HCT116 (cell line): ENCODE results near the gene PTTG1IP. TPM values are rescaled to one million over a fixed set of nuclear protein-coding genes. Genes with fewer than 3 reads are reported as not detected.

ENCODE experiments used
- ATAC-seq: fragments of 200-7000 bp; cut with Tn5 transposase; 2 replicates; pipeline ENCODE4 v1.9.1; 2020; ENCODE audit warnings: mild to moderate bottlenecking, moderate library complexity
- BruUV-seq: library from RNA; stranded (reverse); fragments of 400-500 nt; replicated peaks from 2 replicates; lab custom pipeline; 2021; lab: Mats Ljungman, UMichigan
- CTCF ChIA-PET: fragments of 300-600 bp; sonication (Branson Sonifier 250); formaldehyde crosslinking; loops from one replicate; lab custom pipeline; 2021; ENCODE audit warnings: antibody characterized with exemption; lab: Charles Lee
- POLR2A ChIA-PET: fragments of 300-600, 350-600 bp; sonication (Branson Sonifier 250); formaldehyde crosslinking; loops from one replicate; lab custom pipeline; 2021; ENCODE audit warnings: antibody characterized with exemption; lab: Charles Lee
- RAD21 ChIA-PET, 2 experiments: fragments of 300-600 bp; sonication (Branson Sonifier 250); formaldehyde crosslinking; loops; one replicate each; lab custom pipeline; 2023; ENCODE audit warnings: low total read pairs in 2 of 2; ENCODE audit not compliant: uncharacterized antibody in 2 of 2, unreplicated experiment in 2 of 2, low non-redundant PET in 1 of 2; lab: Charles Lee
- DNase-seq: peaks from one replicate; pipeline ENCODE4 v3.0.0-alpha.2; 2010; ENCODE audit warnings: low read depth, low spot score
- H2AFZ ChIP-seq: fragments of 200-600 bp; shearing (Covaris generic), sonication (generic); 2 replicates; pipeline ENCODE4 v1.6.1; 2017; ENCODE audit warnings: low read depth, mixed run types, mixed read lengths, antibody characterized with exemption, low read length; ENCODE audit not compliant: poor library complexity, severe bottlenecking
- H3K27ac ChIP-seq: 2 replicates; pipeline ENCODE4 v1.5.1; 2012; ENCODE audit warnings: low read depth, low read length
- H3K27me3 ChIP-seq: fragments of 200-600 bp; sonication (generic); 2 replicates; pipeline ENCODE4 v1.6.1; 2016; ENCODE audit warnings: mixed run types, low read length, mixed read lengths; ENCODE audit not compliant: insufficient read depth
- H3K36me3 ChIP-seq, 2 experiments: fragments of 200-500 bp in 1 of 2; fragments of 200-600 bp in 1 of 2; sonication (Bioruptor generic) in 1 of 2; sonication (generic) in 1 of 2; 2 replicates each; pipeline versions ENCODE4 v1.5.1 to v1.6.1; 2014 to 2016; ENCODE audit warnings: low read length in 2 of 2, inconsistent platforms in 1 of 2, mixed read lengths in 1 of 2, mixed run types in 1 of 2; ENCODE audit not compliant: insufficient read depth in 2 of 2, control insufficient read depth in 1 of 2
- H3K4me1 ChIP-seq, 2 experiments: fragments of 200-600 bp in 1 of 2; sonication (generic) in 1 of 2; 2 replicates each; pipeline versions ENCODE4 v1.5.1 to v1.6.1; 2012 to 2017; ENCODE audit warnings: low read length in 2 of 2, inconsistent platforms in 1 of 2, mild to moderate bottlenecking in 1 of 2, mixed read lengths in 1 of 2, mixed run types in 1 of 2, moderate library complexity in 1 of 2; ENCODE audit not compliant: insufficient read depth in 2 of 2, control insufficient read depth in 1 of 2
- H3K4me2 ChIP-seq: fragments of 200-600 bp; sonication (generic); 2 replicates; pipeline ENCODE4 v1.6.1; 2017; ENCODE audit warnings: mixed run types, low read length, mixed read lengths
- H3K4me3 ChIP-seq, 2 experiments: fragments of 200-600 bp in 1 of 2; sonication (generic) in 1 of 2; replicated peaks in 1 of 2; 2 replicates each; pipeline ENCODE4 v1.5.1; 2011 to 2016; ENCODE audit warnings: low read length in 2 of 2, control low read depth in 1 of 2, low read depth in 1 of 2, mild to moderate bottlenecking in 1 of 2, mixed read lengths in 1 of 2, mixed run types in 1 of 2
- H3K79me2 ChIP-seq: fragments of 200-600 bp; sonication (generic); 2 replicates; pipeline ENCODE4 v1.6.1; 2017; ENCODE audit warnings: mild to moderate bottlenecking, mixed run types, low read length, moderate library complexity, mixed read lengths; ENCODE audit not compliant: insufficient read depth
- H3K9ac ChIP-seq: fragments of 200-600 bp; sonication (generic); 2 replicates; pipeline ENCODE4 v1.6.1; 2016; ENCODE audit warnings: low read length, mixed read lengths
- H3K9me2 ChIP-seq: fragments of 200-600 bp; sonication (generic), shearing (Covaris generic); 2 replicates; pipeline ENCODE4 v1.6.1; 2017; ENCODE audit warnings: mixed run types, mild to moderate bottlenecking, moderate library complexity; ENCODE audit not compliant: insufficient read depth
- H3K9me3 ChIP-seq, 2 experiments: fragments of 200-500 bp in 1 of 2; fragments of 200-600 bp in 1 of 2; sonication (Bioruptor generic) in 1 of 2; sonication (generic) in 1 of 2; 2 replicates each; pipeline ENCODE4 v1.6.1; 2014 to 2017; ENCODE audit warnings: low read length in 2 of 2, mixed read lengths in 2 of 2, inconsistent platforms in 1 of 2, low read depth in 1 of 2, mild to moderate bottlenecking in 1 of 2, mixed run types in 1 of 2, moderate library complexity in 1 of 2; ENCODE audit not compliant: control insufficient read depth in 1 of 2, insufficient read depth in 1 of 2
- H4K20me1 ChIP-seq: fragments of 200-600 bp; sonication (generic), shearing (Covaris generic); 2 replicates; pipeline ENCODE4 v1.6.1; 2017; ENCODE audit warnings: mixed run types, mild to moderate bottlenecking, moderate library complexity; ENCODE audit not compliant: insufficient read depth
- CBX3 ChIP-seq: IDR thresholded peaks from 2 replicates; pipeline ENCODE4 v1.6.1; 2012; ENCODE audit warnings: low read depth
- ELF1 ChIP-seq: IDR thresholded peaks from 2 replicates; pipeline ENCODE4 v1.6.1; 2012; ENCODE audit warnings: low read depth, borderline replicate concordance
- EZH2 ChIP-seq: fragments of 200-600 bp; sonication (generic); IDR thresholded peaks from 2 replicates; pipeline ENCODE4 v1.6.1; 2017; ENCODE audit warnings: antibody characterized with exemption, mixed run types
- EZH2phosphoT487 ChIP-seq: fragments of 200-600 bp; IDR thresholded peaks from 2 replicates; pipeline ENCODE4 v1.6.1; 2018; ENCODE audit warnings: antibody characterized with exemption, borderline replicate concordance
- JUND ChIP-seq: IDR thresholded peaks from 2 replicates; pipeline ENCODE4 v1.6.1; 2012
- POLR2A ChIP-seq: IDR thresholded peaks from 2 replicates; pipeline ENCODE4 v1.7.0; 2011; ENCODE audit warnings: borderline replicate concordance; ENCODE audit not compliant: insufficient read depth, insufficient read length; ENCODE audit errors: extremely low read depth
- SP1 ChIP-seq: IDR thresholded peaks from 2 replicates; pipeline ENCODE4 v1.6.1; 2012; ENCODE audit warnings: low read depth
- YY1 ChIP-seq: IDR thresholded peaks from 2 replicates; pipeline ENCODE4 v1.6.1; 2011; ENCODE audit warnings: low read length, low read depth, moderate library complexity, mild to moderate bottlenecking; ENCODE audit not compliant: insufficient replicate concordance; ENCODE audit errors: extremely low read depth
- intact Hi-C: fragments of 100-400 bp; cut with micrococcal nuclease; formaldehyde crosslinking; loops from 2 replicates; pipeline ENCODE4 v1.10.0; 2022
- total RNA-seq: library from RNA; stranded (reverse); gene quantifications from one replicate; pipeline ENCODE4 v1.2.1, GENCODE V29; 2021; ENCODE audit not compliant: unreplicated experiment
- TF ChIP-seq, protein P1 (sequence below), 3 experiments: fragments of 200-600 bp in 1 of 3; sonication (generic) in 1 of 3; IDR thresholded peaks in 2 of 3; conservative IDR thresholded peaks in 1 of 3; 2 replicates each; pipeline ENCODE4 v1.5.1; 2012 to 2017; ENCODE audit warnings: low read depth in 2 of 3, low read length in 2 of 3, antibody characterized with exemption in 1 of 3, borderline replicate concordance in 1 of 3, control low read depth in 1 of 3, mild to moderate bottlenecking in 1 of 3, mixed read lengths in 1 of 3, mixed run types in 1 of 3, moderate library complexity in 1 of 3; ENCODE audit not compliant: insufficient read depth in 1 of 3
- TF ChIP-seq, protein P2 (sequence below): IDR thresholded peaks from 2 replicates; pipeline ENCODE4 v1.6.1; 2011; ENCODE audit warnings: mild to moderate bottlenecking, low read length, moderate library complexity; ENCODE audit not compliant: insufficient replicate concordance; ENCODE audit errors: extremely low read depth
- TF ChIP-seq, protein P3 (sequence below): IDR thresholded peaks from 2 replicates; pipeline ENCODE4 v1.6.1; 2012

Gene PTTG1IP
- total RNA-seq, 1 experiment from 2014 or later: 83.4 TPM

DNA sequence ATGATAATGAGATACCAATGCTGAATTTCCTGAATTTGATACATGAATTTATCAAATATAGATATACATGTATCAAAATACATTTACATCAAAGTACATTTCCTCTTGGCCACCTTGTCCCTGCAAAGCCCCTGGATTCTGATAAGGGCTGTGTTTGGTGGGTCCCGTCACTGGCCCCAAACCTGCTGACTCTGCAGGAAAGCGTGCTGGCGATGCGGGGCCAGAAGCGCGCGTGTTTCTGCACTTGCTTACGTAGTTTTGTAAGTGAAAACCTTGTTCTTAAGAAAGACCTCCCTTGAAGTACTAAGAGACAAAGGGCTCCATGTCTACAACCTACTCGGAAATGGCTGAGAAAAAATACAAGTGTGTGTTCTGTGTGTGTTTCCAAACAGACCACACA lies 36.2 kb upstream of the PTTG1IP start:
- Histone ChIP-seq H2AFZ (no peak overlapping the region), H3K4me2 (no peak overlapping the region), H3K79me2 (no peaks in the 10 kb centered on the region), H3K36me3 (no peaks in the 10 kb centered on the region), H3K27me3 (peaks cover 17% of the 10 kb centered on the region; the same call in 1 of the 2 replicates), H3K9me3 (no peaks in the 10 kb centered on the region), H3K4me3 (no peak overlapping the region), H3K27ac (no peak overlapping the region), H3K9me2 (no peaks in the 10 kb centered on the region), H3K4me1 (peaks cover 10% of the 10 kb centered on the region in 2 experiments; a peak in 3 of 4 replicates), H3K9ac (no peak overlapping the region), H4K20me1 (no peaks in the 10 kb centered on the region)
- no peak for ATAC-seq
- no TSS peak for BruUV-seq
- ChIA-PET POLR2A (no interaction called here), CTCF (no interaction called here), RAD21 (no interaction called here)
- intact Hi-C loops: no loop called here
- TF ChIP-seq EZH2phosphoT487: no peak
- TF ChIP-seq, protein P1, sequence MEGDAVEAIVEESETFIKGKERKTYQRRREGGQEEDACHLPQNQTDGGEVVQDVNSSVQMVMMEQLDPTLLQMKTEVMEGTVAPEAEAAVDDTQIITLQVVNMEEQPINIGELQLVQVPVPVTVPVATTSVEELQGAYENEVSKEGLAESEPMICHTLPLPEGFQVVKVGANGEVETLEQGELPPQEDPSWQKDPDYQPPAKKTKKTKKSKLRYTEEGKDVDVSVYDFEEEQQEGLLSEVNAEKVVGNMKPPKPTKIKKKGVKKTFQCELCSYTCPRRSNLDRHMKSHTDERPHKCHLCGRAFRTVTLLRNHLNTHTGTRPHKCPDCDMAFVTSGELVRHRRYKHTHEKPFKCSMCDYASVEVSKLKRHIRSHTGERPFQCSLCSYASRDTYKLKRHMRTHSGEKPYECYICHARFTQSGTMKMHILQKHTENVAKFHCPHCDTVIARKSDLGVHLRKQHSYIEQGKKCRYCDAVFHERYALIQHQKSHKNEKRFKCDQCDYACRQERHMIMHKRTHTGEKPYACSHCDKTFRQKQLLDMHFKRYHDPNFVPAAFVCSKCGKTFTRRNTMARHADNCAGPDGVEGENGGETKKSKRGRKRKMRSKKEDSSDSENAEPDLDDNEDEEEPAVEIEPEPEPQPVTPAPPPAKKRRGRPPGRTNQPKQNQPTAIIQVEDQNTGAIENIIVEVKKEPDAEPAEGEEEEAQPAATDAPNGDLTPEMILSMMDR (IDR thresholded peaks at IDR 0.05 in 2 of 3, conservative IDR thresholded peaks at IDR 0.05 in 1 of 3; ENCODE audit: borderline replicate concordance in 1 of 3, insufficient read depth in 1 of 3, low read depth in 2 of 3, low read length in 2 of 3): no peak
- no peak for TF ChIP-seq EZH2
- no peak for TF ChIP-seq ELF1
- TF ChIP-seq, protein P2, sequence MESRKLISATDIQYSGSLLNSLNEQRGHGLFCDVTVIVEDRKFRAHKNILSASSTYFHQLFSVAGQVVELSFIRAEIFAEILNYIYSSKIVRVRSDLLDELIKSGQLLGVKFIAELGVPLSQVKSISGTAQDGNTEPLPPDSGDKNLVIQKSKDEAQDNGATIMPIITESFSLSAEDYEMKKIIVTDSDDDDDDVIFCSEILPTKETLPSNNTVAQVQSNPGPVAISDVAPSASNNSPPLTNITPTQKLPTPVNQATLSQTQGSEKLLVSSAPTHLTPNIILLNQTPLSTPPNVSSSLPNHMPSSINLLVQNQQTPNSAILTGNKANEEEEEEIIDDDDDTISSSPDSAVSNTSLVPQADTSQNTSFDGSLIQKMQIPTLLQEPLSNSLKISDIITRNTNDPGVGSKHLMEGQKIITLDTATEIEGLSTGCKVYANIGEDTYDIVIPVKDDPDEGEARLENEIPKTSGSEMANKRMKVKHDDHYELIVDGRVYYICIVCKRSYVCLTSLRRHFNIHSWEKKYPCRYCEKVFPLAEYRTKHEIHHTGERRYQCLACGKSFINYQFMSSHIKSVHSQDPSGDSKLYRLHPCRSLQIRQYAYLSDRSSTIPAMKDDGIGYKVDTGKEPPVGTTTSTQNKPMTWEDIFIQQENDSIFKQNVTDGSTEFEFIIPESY: no peak
- TF ChIP-seq POLR2A: no peak
- no peak for TF ChIP-seq JUND
- no peak for TF ChIP-seq CBX3
- TF ChIP-seq SP1: no peak
- TF ChIP-seq, protein P3, sequence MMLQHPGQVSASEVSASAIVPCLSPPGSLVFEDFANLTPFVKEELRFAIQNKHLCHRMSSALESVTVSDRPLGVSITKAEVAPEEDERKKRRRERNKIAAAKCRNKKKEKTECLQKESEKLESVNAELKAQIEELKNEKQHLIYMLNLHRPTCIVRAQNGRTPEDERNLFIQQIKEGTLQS: no peak
- TF ChIP-seq YY1: no peak
- TF ChIP-seq, all 23 proteins: peak for 0
- no peak for DNase-seq
